Large intestine (tissue), 3 donors: ENCODE results near the gene RABEPK. TPM values are rescaled to one million over a fixed set of nuclear protein-coding genes. Genes with fewer than 3 reads are reported as not detected.
"Not testable (repeated sequence)": the region's sequence is repeated elsewhere in the genome, so short reads cannot be mapped to it uniquely, and the experiment has no call there.

ENCODE experiments used
- DNase-seq, 2 donors: peaks; one replicate each; pipeline versions ENCODE4 v3.0.0 to v3.0.0-alpha.2; 2013
- H3K27ac ChIP-seq: one replicate; pipeline ENCODE4 v1.5.1; 2013; ENCODE audit warnings: low read length
- H3K27me3 ChIP-seq: 2 replicates; pipeline ENCODE4 v1.6.1; 2013; ENCODE audit warnings: low read length; ENCODE audit not compliant: control insufficient read depth, insufficient read depth
- H3K36me3 ChIP-seq: 2 replicates; pipeline ENCODE4 v1.6.1; 2013; ENCODE audit warnings: low read length; ENCODE audit not compliant: control insufficient read depth, insufficient read depth
- H3K4me1 ChIP-seq: one replicate; pipeline ENCODE4 v1.6.1; 2013; ENCODE audit warnings: low read length; ENCODE audit not compliant: control insufficient read depth, insufficient read depth
- H3K4me3 ChIP-seq: one replicate; pipeline ENCODE4 v1.5.1; 2013; ENCODE audit warnings: low read length
- H3K9me3 ChIP-seq: one replicate; pipeline ENCODE4 v1.6.1; 2013; ENCODE audit warnings: mild to moderate bottlenecking, low read depth, low read length, moderate library complexity; ENCODE audit not compliant: control insufficient read depth
- WGBS: methylation state at CpG from one replicate; pipeline ENCODE4 v1.1.5; 2013; ENCODE audit warnings: low lambda C conversion rate; ENCODE audit not compliant: insufficient coverage; 5-methylcytosine and 5-hydroxymethylcytosine counted together
- polyA plus RNA-seq: library from polyadenylated mRNA; unstranded; fragments of 120-200 nt; gene quantifications from one replicate; pipeline ENCODE4 v1.2.1, GENCODE V29; 2013

RABEPK gene
- polyA plus RNA-seq, 1 donor: 21.1 TPM

DNA sequence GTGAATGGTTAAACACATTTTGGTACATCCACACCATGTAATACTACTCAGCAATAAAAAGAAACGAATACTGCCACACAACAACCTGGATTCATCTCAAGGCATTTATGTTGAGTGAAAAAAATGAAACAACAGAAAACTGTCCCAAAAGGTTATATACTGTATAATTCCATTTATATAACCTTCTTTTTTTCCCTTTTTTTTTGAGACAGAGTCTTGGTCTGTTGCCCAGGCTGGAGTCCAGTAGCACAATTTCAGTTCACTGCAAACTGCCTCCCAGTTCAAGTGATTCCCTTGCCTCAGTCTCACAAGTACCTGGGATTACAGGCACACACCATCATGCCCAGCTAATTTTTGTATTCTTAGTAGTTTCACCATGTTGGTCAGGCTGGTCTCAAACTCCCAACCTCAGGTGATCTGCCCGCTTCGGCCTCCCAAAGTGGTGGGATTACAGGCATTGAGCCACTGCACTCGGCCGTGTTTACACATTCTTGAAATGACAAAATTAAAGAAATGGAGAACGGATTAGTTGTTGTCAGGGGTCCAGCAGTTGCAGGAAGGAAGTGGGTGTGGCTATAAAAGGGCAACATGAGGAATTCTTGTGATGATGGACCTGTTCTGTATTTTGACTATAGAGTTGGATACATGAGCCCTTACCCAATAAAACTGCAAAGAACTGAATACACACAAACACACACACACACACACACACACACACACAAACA is 28.1 kb upstream of the RABEPK start:
- Histone ChIP-seq H3K9me3 (no peaks in the 10 kb centered on the region), H3K27ac (no peak overlapping the region), H3K36me3 (peaks cover 17% of the 10 kb centered on the region), H3K4me1 (no peaks in the 10 kb centered on the region), H3K27me3 (no peaks in the 10 kb centered on the region), H3K4me3 (no peak overlapping the region)
- DNase-seq: no peak
- 80% methylated on average over 2 of the region's 6 CpGs for whole genome bisulfite sequencing

- H3K27me3 ChIP-seq: no peaks in the 10 kb centered on the region
- no peaks in the 10 kb centered on the region for H3K4me1 ChIP-seq
- H3K36me3 ChIP-seq: peaks cover 4% of the 10 kb centered on the region
- DNase-seq: no peak
- H3K4me3 ChIP-seq: no peak overlapping the region
- no peak overlapping the region for H3K27ac ChIP-seq
- no peaks in the 10 kb centered on the region for H3K9me3 ChIP-seq
- WGBS: no CpG with 5 or more reads among the region's 3 CpGs
These were observed 23.7 kb upstream of the RABEPK start for GRCh38 chr9:125176636-125177035.

GRCh38 chr9:125177888-125178287 is 22.5 kb upstream of the RABEPK start:
- no peak for DNase-seq
- H3K4me3 ChIP-seq: no peak overlapping the region
- no peak overlapping the region for H3K27ac ChIP-seq
- no peaks in the 10 kb centered on the region for H3K27me3 ChIP-seq
- WGBS: no CpG with 5 or more reads among the region's 1 CpG
- H3K36me3 ChIP-seq: peaks cover 4% of the 10 kb centered on the region
- H3K4me1 ChIP-seq: no peaks in the 10 kb centered on the region
- H3K9me3 ChIP-seq: no peaks in the 10 kb centered on the region

- H3K9me3 ChIP-seq, H3K4me3 ChIP-seq, H3K27me3 ChIP-seq, H3K36me3 ChIP-seq, H3K4me1 ChIP-seq, DNase-seq, H3K27ac ChIP-seq: not testable (repeated sequence)
- WGBS: no CpG with 5 or more reads among the region's 4 CpGs
These were observed 20.6 kb upstream of the RABEPK start for GRCh38 chr9:125179776-125180175.

- DNase-seq: no peak
- H3K27me3 ChIP-seq: no peaks in the 10 kb centered on the region
- H3K4me3 ChIP-seq: no peak overlapping the region
- H3K36me3 ChIP-seq: peaks cover 5% of the 10 kb centered on the region
- 100% methylated on average over 2 of the region's 9 CpGs for WGBS
- H3K9me3 ChIP-seq: no peaks in the 10 kb centered on the region
- no peak overlapping the region for H3K27ac ChIP-seq
- H3K4me1 ChIP-seq: peaks cover 4% of the 10 kb centered on the region
These were observed 19.5 kb upstream of the RABEPK start for GRCh38 chr9:125180876-125181275.

- not testable (repeated sequence) for H3K27me3 ChIP-seq, H3K27ac ChIP-seq, H3K4me1 ChIP-seq, H3K9me3 ChIP-seq, DNase-seq, H3K4me3 ChIP-seq, H3K36me3 ChIP-seq
- WGBS: no CpG with 5 or more reads among the region's 4 CpGs
These were observed 18.6 kb upstream of the RABEPK start for GRCh38 chr9:125181756-125182155.

- peaks cover 5% of the 10 kb centered on the region for H3K4me1 ChIP-seq
- H3K27me3 ChIP-seq: no peaks in the 10 kb centered on the region
- no peaks in the 10 kb centered on the region for H3K9me3 ChIP-seq
- DNase-seq: no peak
- peaks cover 2% of the 10 kb centered on the region for H3K36me3 ChIP-seq
- 100% methylated on average over 1 of the region's 2 CpGs for WGBS
- no peak overlapping the region for H3K27ac ChIP-seq
- H3K4me3 ChIP-seq: no peak overlapping the region
These were observed 17.3 kb upstream of the RABEPK start for GRCh38 chr9:125183054-125183453.

GRCh38 chr9:125183561-125183960 is 16.8 kb upstream of the RABEPK start:
- Histone ChIP-seq H3K4me3 (no peak overlapping the region), H3K4me1 (peaks cover 5% of the 10 kb centered on the region), H3K27ac (no peak overlapping the region), H3K9me3 (no peaks in the 10 kb centered on the region), H3K27me3 (no peaks in the 10 kb centered on the region), H3K36me3 (peaks cover 2% of the 10 kb centered on the region)
- DNase-seq: peak in 1 of 2 donors; percentile 24
- WGBS: 44% methylated on average over 1 of the region's 2 CpGs

GRCh38 chr9:125189011-125189360 is 11.4 kb upstream of the RABEPK start:
- no peak for DNase-seq
- no peaks in the 10 kb centered on the region for H3K9me3 ChIP-seq
- peak overlapping the region; percentile 82 for H3K27ac ChIP-seq
- H3K4me1 ChIP-seq: peaks cover 8% of the 10 kb centered on the region
- no CpG with 5 or more reads among the region's 26 CpGs for WGBS
- peaks cover 2% of the 10 kb centered on the region for H3K36me3 ChIP-seq
- peak overlapping the region; percentile 97 for H3K4me3 ChIP-seq
- H3K27me3 ChIP-seq: no peaks in the 10 kb centered on the region

GRCh38 chr9:125189361-125190289 is 10.7 kb upstream of the RABEPK start, which contains the start of gene PPP6C:
TSS of gene PPP6C (minus strand) at chr9:125189803. CDS start at chr9:125189718, 85 bp downstream.
- Histone ChIP-seq H3K27ac (peak within 1 kb of the TSS; percentile 82), H3K4me3 (peak within 1 kb of the TSS; percentile 97), H3K9me3 (no peaks in the 10 kb centered on the region), H3K36me3 (no peaks in the 10 kb centered on the region), H3K27me3 (no peaks in the 10 kb centered on the region), H3K4me1 (peaks cover 8% of the 10 kb centered on the region)
- WGBS: no CpG with 5 or more reads among the region's 82 CpGs
- DNase-seq: peak; percentile 98 to 99
